K562 (cell line): ENCODE results near the gene CEP85L. TPM values are rescaled to one million over a fixed set of nuclear protein-coding genes. Genes with fewer than 3 reads are reported as not detected.

Source experiments
- ATAC-seq: fragments of 200-7000 bp; cut with Tn5 transposase; 3 replicates; pipeline ENCODE4 v1.9.1; 2020; ENCODE audit warnings: moderate library complexity
- BruUV-seq: library from RNA; stranded (reverse); fragments of 400-500 nt; replicated peaks from 2 replicates; lab custom pipeline; 2021; lab: Mats Ljungman, UMichigan
- CTCF ChIA-PET: fragments of 300-600 bp; formaldehyde crosslinking; extraction: SDS; loops from one replicate; lab custom pipeline; 2021; ENCODE audit warnings: low intra/inter-chr PET ratio; lab: Yijun Ruan, JAX
- POLR2A ChIA-PET: fragments of 300-600, 350-650 bp; sonication (Branson Sonifier 250); formaldehyde crosslinking; extraction: SDS; loops from one replicate; lab custom pipeline; 2021; ENCODE audit warnings: antibody characterized with exemption, inconsistent platforms; lab: Yijun Ruan, JAX
- DNase-seq, 4 experiments: peaks; one replicate each; pipeline versions ENCODE4 v3.0.0 to v3.0.0-alpha.2; 2011 to 2018; ENCODE audit warnings: low spot score in 3 of 4, mixed read lengths in 3 of 4; ENCODE audit errors: extremely low read depth in 1 of 4
- FAIRE-seq: peaks from 2 replicates; lab custom pipeline; 2011; peaks lifted over from hg19 to GRCh38; lab: Jason Lieb, UNC
- H2AFZ ChIP-seq: 2 replicates; pipeline ENCODE4 v1.6.0; 2011; ENCODE audit warnings: low read depth, low read length, control low read depth, inconsistent platforms
- H3K27ac ChIP-seq: fragments of 200-600 bp; 3 replicates; pipeline ENCODE4 v1.8.0; 2011; ENCODE audit warnings: low read depth, mild to moderate bottlenecking, control low read depth, inconsistent platforms, low read length, moderate library complexity, mixed read lengths; ENCODE audit errors: extremely low read depth
- H3K27me3 ChIP-seq, 2 experiments: fragments of 300-600 bp in 1 of 2; 2 replicates in 1 of 2; 3 replicates in 1 of 2; pipeline versions ENCODE4 v1.6.0 to v1.8.0; 2011; ENCODE audit warnings: inconsistent platforms in 2 of 2, low read length in 2 of 2, mild to moderate bottlenecking in 1 of 2, mixed read lengths in 1 of 2, moderate library complexity in 1 of 2; ENCODE audit not compliant: control insufficient read depth in 2 of 2, insufficient read depth in 2 of 2
- H3K36me3 ChIP-seq: fragments of 300-600 bp; 3 replicates; pipeline ENCODE4 v1.8.0; 2011; ENCODE audit warnings: mild to moderate bottlenecking, low read length, inconsistent platforms; ENCODE audit not compliant: control insufficient read depth, insufficient read depth
- H3K4me1 ChIP-seq, 2 experiments: fragments of 200-600 bp in 1 of 2; replicated peaks in 1 of 2; 2 replicates in 1 of 2; 3 replicates in 1 of 2; pipeline versions ENCODE4 v1.5.1 to v1.8.0; 2011; ENCODE audit warnings: inconsistent platforms in 2 of 2, low read length in 2 of 2, mild to moderate bottlenecking in 1 of 2, mixed read lengths in 1 of 2, moderate library complexity in 1 of 2; ENCODE audit not compliant: control insufficient read depth in 2 of 2, insufficient read depth in 2 of 2
- H3K4me2 ChIP-seq: 2 replicates; pipeline ENCODE4 v1.6.1; 2011; ENCODE audit warnings: low read length, control low read depth, inconsistent platforms, mixed read lengths; ENCODE audit not compliant: insufficient read depth
- H3K4me3 ChIP-seq: fragments of 200-600 bp; sonication (generic), shearing (Covaris generic); 2 replicates; pipeline ENCODE4 v1.5.1; 2016; ENCODE audit warnings: control low read depth, inconsistent platforms
- H3K79me2 ChIP-seq: fragments of 200-600 bp; 3 replicates; pipeline ENCODE4 v1.8.0; 2011; ENCODE audit warnings: low read length, inconsistent platforms; ENCODE audit not compliant: control insufficient read depth, insufficient read depth
- H3K9ac ChIP-seq, 2 experiments: 2 replicates each; pipeline versions ENCODE4 v1.6.0 to v1.6.1; 2011; ENCODE audit warnings: low read depth in 2 of 2, low read length in 2 of 2, control low read depth in 1 of 2, inconsistent platforms in 1 of 2, mild to moderate bottlenecking in 1 of 2, mixed read lengths in 1 of 2; ENCODE audit not compliant: insufficient read depth in 1 of 2
- H3K9me1 ChIP-seq: one replicate; pipeline ENCODE4 v1.6.0; 2011; ENCODE audit warnings: inconsistent platforms, mild to moderate bottlenecking, low read length, moderate library complexity; ENCODE audit not compliant: control insufficient read depth, insufficient read depth
- H3K9me3 ChIP-seq: replicated peaks from 2 replicates; pipeline ENCODE4 v1.5.1; 2011; ENCODE audit warnings: low read depth, low read length, inconsistent platforms; ENCODE audit not compliant: control insufficient read depth, insufficient read depth
- H4K20me1 ChIP-seq: replicated peaks from 2 replicates; pipeline ENCODE4 v1.6.1; 2011; ENCODE audit warnings: low read length, inconsistent platforms, mixed read lengths; ENCODE audit not compliant: control insufficient read depth, insufficient read depth
- CC2D1A ChIP-seq: fragments of 450-650 bp; IDR thresholded peaks from 2 replicates; pipeline ENCODE4 v1.6.1; 2017; ENCODE audit warnings: mild to moderate bottlenecking
- ESRRA ChIP-seq: fragments of 450-650 bp; IDR thresholded peaks from 2 replicates; pipeline ENCODE4 v1.6.1; 2014; ENCODE audit warnings: low read depth, mild to moderate bottlenecking, moderate library complexity, borderline replicate concordance
- HDAC8 ChIP-seq: fragments of 450-650 bp; IDR thresholded peaks from 2 replicates; pipeline ENCODE4 v1.6.1; 2016; ENCODE audit warnings: mild to moderate bottlenecking, missing genetic modification characterization, moderate library complexity, missing compliant biosample characterization
- WGBS: fragments of 100-300 bp; shearing (Covaris generic); methylation state at CpG from one replicate; pipeline ENCODE4 v1.1.6; 2016; ENCODE audit warnings: low coverage, mixed read lengths; ENCODE audit not compliant: insufficient coverage; ENCODE audit errors: missing lambda C conversion rate; 5-methylcytosine and 5-hydroxymethylcytosine counted together
- in situ Hi-C: fragments of 300-500 bp; cut with MboI; formaldehyde crosslinking; loops from 4 replicates; pipeline ENCODE4 v1.15.0; 2018; ENCODE audit warnings: inconsistent platforms, mixed read lengths
- intact Hi-C: fragments of 100-400 bp; cut with micrococcal nuclease; formaldehyde crosslinking; loops from 2 replicates; pipeline ENCODE4 v1.14.2; 2022
- polyA plus RNA-seq, 8 experiments: library from polyadenylated mRNA; depleted of rRNA in 4 of 8; stranded (reverse) in 5 of 8; unstranded in 3 of 8; fragments of >200 nt; fragmentation: Nextera tagmentation in 2 of 8; fragmentation: Illumina TruSeq in 1 of 8; extraction: Ambion mirVana in 2 of 8; extraction: Trizol in 1 of 8; gene quantifications; 2 replicates each; pipeline versions ENCODE4 v1.2.1 to v1.2.3, GENCODE V29; 2011 to 2014; ENCODE audit warnings: inconsistent platforms in 1 of 8, missing spikeins in 1 of 8
- total RNA-seq, 7 experiments: library from RNA; depleted of rRNA in 6 of 7; stranded (reverse); fragments of >200 nt in 6 of 7; fragmentation: Illumina TruSeq in 2 of 7; extraction: Trizol in 2 of 7; gene quantifications; 2 replicates each; pipeline versions ENCODE4 v1.2.1 to v1.2.3, GENCODE V29; 2011 to 2021; ENCODE audit warnings: low replicate concordance in 1 of 7

Gene CEP85L
- total and polyA plus RNA-seq, 9 of the 15 experiments (the other 6 are each of a cell fraction or from before 2014, with no cell fraction given): 4.5 to 15.8 (median 8.3) TPM

DNA sequence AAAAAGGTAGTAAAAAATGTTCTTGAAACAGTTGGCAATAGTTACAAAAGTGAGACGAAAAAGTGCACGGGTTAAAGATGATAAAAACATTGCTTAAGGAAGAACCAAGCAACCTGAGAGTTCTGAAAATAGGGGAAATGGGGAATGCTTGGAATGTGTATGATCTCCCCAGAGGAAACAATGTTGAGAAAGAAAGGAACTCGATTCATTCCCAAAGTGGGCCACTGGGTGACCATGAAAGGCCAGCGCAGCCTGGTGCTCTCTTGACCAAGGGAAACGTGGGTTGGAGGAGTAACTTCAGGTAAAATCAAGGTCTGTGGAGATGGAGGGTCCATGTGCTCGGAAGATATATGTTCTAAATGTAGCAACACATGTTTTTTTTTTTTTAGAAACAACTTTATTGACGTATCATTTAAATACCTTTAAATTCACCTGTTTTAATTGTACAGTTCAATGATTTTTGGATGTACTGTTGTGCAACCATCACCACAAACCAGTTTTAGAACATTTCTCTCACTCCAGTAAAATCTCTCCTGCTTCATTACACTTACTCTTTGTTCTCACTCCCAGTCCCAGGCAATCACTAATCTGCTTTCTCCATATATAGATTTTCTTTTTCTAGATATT, 34.5 kb upstream of the CEP85L start (continued):
- no peak for TF ChIP-seq HDAC8 (tag)

DNA sequence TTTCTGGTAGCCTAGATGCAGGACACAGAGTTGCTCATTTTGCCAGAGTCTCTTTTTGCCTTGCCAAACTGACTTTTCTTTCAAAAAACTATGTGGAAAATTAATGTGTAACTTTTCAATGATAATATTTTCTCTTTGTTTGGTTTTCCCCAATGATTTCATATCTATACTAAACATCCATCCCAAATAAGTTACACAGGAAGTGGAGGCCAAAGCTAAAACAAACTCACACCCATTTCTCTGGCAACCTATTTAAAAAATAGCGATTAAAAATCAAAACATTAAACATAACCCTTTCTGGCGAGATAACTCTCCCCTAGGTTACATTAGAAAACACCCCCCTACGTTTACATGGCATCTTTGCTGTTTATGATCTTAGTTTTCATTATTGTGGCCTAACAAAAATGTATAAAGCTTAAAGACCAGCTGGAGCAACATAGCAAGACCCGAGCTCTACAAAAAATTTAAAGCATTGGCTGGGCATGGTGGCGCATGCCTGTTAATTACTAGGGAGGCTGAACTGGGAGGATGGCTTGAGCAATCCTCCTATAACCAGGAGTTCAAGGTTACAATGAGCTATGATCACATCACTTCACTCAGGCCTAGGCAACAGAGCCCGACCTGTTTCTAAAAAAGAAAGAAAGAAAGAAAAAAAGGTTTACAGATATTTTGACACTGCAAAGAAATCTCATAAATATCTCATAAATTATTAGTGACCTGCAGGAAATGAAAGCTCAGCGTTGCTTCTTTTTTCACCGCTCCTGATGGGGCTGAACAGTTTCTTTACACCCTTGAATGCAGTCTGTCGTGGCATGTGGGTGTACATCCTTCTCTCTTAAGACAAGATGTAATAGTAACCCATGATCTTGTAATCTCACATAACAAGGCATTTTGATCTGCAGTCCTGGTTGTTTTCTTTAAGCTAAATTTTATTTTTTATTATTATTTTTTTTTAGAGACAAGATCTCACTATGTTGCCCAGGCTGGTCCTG, 32.8 kb upstream of the CEP85L start:
- FAIRE-seq (no peak), DNase-seq (no peak), ATAC-seq (no peak)
- no TSS peak for BruUV-seq
- H3K9ac ChIP-seq: no peak overlapping the region
- peaks cover 8 to 12% of the 10 kb centered on the region in 2 experiments; a peak in 4 of 5 replicates for H3K4me1 ChIP-seq
- no peaks in the 10 kb centered on the region for H3K27me3 ChIP-seq
- in situ Hi-C loops: no loop called here
- H3K4me2 ChIP-seq: no peak overlapping the region
- no peaks in the 10 kb centered on the region for H3K36me3 ChIP-seq
- no peaks in the 10 kb centered on the region for H3K9me3 ChIP-seq
- no peak overlapping the region for H3K4me3 ChIP-seq
- CTCF ChIA-PET: no interaction called here
- H4K20me1 ChIP-seq: no peaks in the 10 kb centered on the region
- H3K9me1 ChIP-seq: no peaks in the 10 kb centered on the region
- no peak overlapping the region for H3K27ac ChIP-seq
- H2AFZ ChIP-seq: no peak overlapping the region
- H3K79me2 ChIP-seq: peaks cover 13% of the 10 kb centered on the region; the same call in 2 of the 3 replicates
- intact Hi-C loops: no loop called here
- TF ChIP-seq ESRRA (no peak), CC2D1A (no peak)
- POLR2A ChIA-PET: interaction anchor here (0.9 to 2.0 kb wide), 5 partner anchors 9 to 53 kb away, joined by 3 to 7 read pairs (median 3); no protein-coding TSS in a partner anchor
- WGBS: 56% methylated on average over 9 of the region's 9 CpGs
